Neural progenitor cell (in vitro differentiated cells): Measurements from ENCODE around the gene CCND3. TPM values are rescaled to one million over a fixed set of nuclear protein-coding genes. Genes with fewer than 3 reads are reported as not detected.

Experiments used
- DNase-seq: peaks from one replicate; pipeline ENCODE4 v3.0.0-alpha.2; 2016; ENCODE audit warnings: low spot score
- H2AFZ ChIP-seq: fragments of 200-600 bp; sonication (generic); replicated peaks from 2 replicates; pipeline ENCODE4 v1.6.1; 2016; ENCODE audit warnings: antibody characterized with exemption
- H3F3A ChIP-seq: fragments of 200-600 bp; sonication (generic); 2 replicates; pipeline ENCODE4 v1.6.1; 2016; ENCODE audit warnings: antibody characterized with exemption, low read depth
- H3K27ac ChIP-seq: fragments of 200-600 bp; sonication (generic); 2 replicates; pipeline ENCODE4 v1.5.1; 2016; ENCODE audit warnings: mild to moderate bottlenecking
- H3K27me3 ChIP-seq: fragments of 200-600 bp; sonication (generic); 2 replicates; pipeline ENCODE4 v1.6.1; 2016; ENCODE audit warnings: mild to moderate bottlenecking, moderate library complexity
- H3K36me3 ChIP-seq: fragments of 200-600 bp; sonication (generic); 2 replicates; pipeline ENCODE4 v1.5.1; 2016
- H3K4me1 ChIP-seq: fragments of 200-600 bp; sonication (generic); 2 replicates; pipeline ENCODE4 v1.6.1; 2016; ENCODE audit warnings: mixed run types
- H3K4me2 ChIP-seq: fragments of 200-600 bp; sonication (generic); 2 replicates; pipeline ENCODE4 v1.6.1; 2016
- H3K4me3 ChIP-seq: fragments of 200-600 bp; sonication (generic); 2 replicates; pipeline ENCODE4 v1.5.1; 2016
- H3K79me2 ChIP-seq: fragments of 200-600 bp; sonication (generic); 2 replicates; pipeline ENCODE4 v1.6.1; 2016; ENCODE audit warnings: low read depth
- H3K9ac ChIP-seq: fragments of 200-600 bp; sonication (generic); 2 replicates; pipeline ENCODE4 v1.6.1; 2016
- H3K9me3 ChIP-seq: fragments of 200-600 bp; sonication (generic); 2 replicates; pipeline ENCODE4 v1.5.1; 2016; ENCODE audit warnings: low read depth
- H4K20me1 ChIP-seq: fragments of 200-600 bp; sonication (generic); 2 replicates; pipeline ENCODE4 v1.6.1; 2016; ENCODE audit warnings: low read depth
- H3K27ac Mint-ChIP-seq: 3 replicates; pipeline ENCODE4 v1.8.0; 2021; ENCODE audit warnings: mixed read lengths
- H3K27me3 Mint-ChIP-seq: 2 replicates; pipeline ENCODE4 v1.8.0; 2022; ENCODE audit warnings: low read depth, mild to moderate bottlenecking, inconsistent platforms, moderate library complexity, mixed read lengths; ENCODE audit not compliant: insufficient read depth
- H3K36me3 Mint-ChIP-seq: 3 replicates; pipeline ENCODE4 v1.8.0; 2021; ENCODE audit warnings: mixed read lengths
- H3K4me1 Mint-ChIP-seq: 3 replicates; pipeline ENCODE4 v1.8.0; 2021; ENCODE audit warnings: mixed read lengths
- H3K4me3 Mint-ChIP-seq: 3 replicates; pipeline ENCODE4 v1.8.0; 2021; ENCODE audit warnings: mild to moderate bottlenecking, moderate library complexity, mixed read lengths
- H3K9me3 Mint-ChIP-seq: 3 replicates; pipeline ENCODE4 v1.8.0; 2020; ENCODE audit warnings: mixed read lengths
- CTCF ChIP-seq: fragments of 200-600 bp; sonication (generic); IDR thresholded peaks from 2 replicates; pipeline ENCODE4 v1.5.1; 2017; ENCODE audit warnings: antibody characterized with exemption, mild to moderate bottlenecking
- EZH2 ChIP-seq: fragments of 200-600 bp; sonication (generic); IDR thresholded peaks from 2 replicates; pipeline ENCODE4 v1.6.1; 2017; ENCODE audit warnings: antibody characterized with exemption, mild to moderate bottlenecking, moderate library complexity
- EZH2phosphoT487 ChIP-seq: fragments of 200-600 bp; sonication (generic); IDR thresholded peaks from 2 replicates; pipeline ENCODE4 v1.6.1; 2017; ENCODE audit warnings: antibody characterized with exemption
- total RNA-seq: library from RNA; depleted of rRNA; stranded (reverse); fragments of >200 nt; gene quantifications from 2 replicates; pipeline ENCODE4 v1.2.3, GENCODE V29; 2015; ENCODE audit warnings: low replicate concordance

The CCND3 gene
- total RNA-seq, 1 donor from 2014 or later, result 7.6 TPM

- Histone ChIP-seq H3F3A (peaks cover 20% of the 10 kb centered on the region), H3K79me2 (no peaks in the 10 kb centered on the region), H4K20me1 (peaks cover 10% of the 10 kb centered on the region), H3K27ac (no peak overlapping the region), H2AFZ (no peak overlapping the region), H3K27me3 (no peaks in the 10 kb centered on the region), H3K4me1 (peaks cover 27% of the 10 kb centered on the region), H3K4me2 (peak overlapping the region; percentile 29), H3K36me3 (no peaks in the 10 kb centered on the region), H3K9ac (no peak overlapping the region), H3K9me3 (no peaks in the 10 kb centered on the region), H3K4me3 (no peak overlapping the region)
- peaks cover 8% of the 10 kb centered on the region for H3K27me3 Mint-ChIP-seq
- H3K4me3 Mint-ChIP-seq, result no peak overlapping the region
- peaks cover 46% of the 10 kb centered on the region for H3K4me1 Mint-ChIP-seq
- TF ChIP-seq EZH2phosphoT487 (no peak), EZH2 (no peak), CTCF (no peak)
- no peaks in the 10 kb centered on the region for H3K9me3 Mint-ChIP-seq
- peak; percentile 22 for DNase-seq
- H3K27ac Mint-ChIP-seq, result no peak overlapping the region
- H3K36me3 Mint-ChIP-seq, result no peaks in the 10 kb centered on the region
Observed at GRCh38 chr6:41966961-41967311, 25.3 kb upstream of the CCND3 start.

GRCh38 chr6:41966214-41966920 lies 24.8 kb upstream of the CCND3 start:
- Mint-ChIP-seq H3K9me3 (no peaks in the 10 kb centered on the region), H3K4me3 (no peak overlapping the region), H3K4me1 (peaks cover 49% of the 10 kb centered on the region), H3K27me3 (peaks cover 8% of the 10 kb centered on the region), H3K27ac (peak overlapping the region; percentile 38), H3K36me3 (no peaks in the 10 kb centered on the region)
- no peak for TF ChIP-seq EZH2phosphoT487
- TF ChIP-seq EZH2, result no peak
- TF ChIP-seq CTCF, result no peak
- H3F3A ChIP-seq, result peaks cover 20% of the 10 kb centered on the region
- no peak overlapping the region for H3K9ac ChIP-seq
- no peaks in the 10 kb centered on the region for H3K9me3 ChIP-seq
- peak overlapping the region; percentile 59 for H3K4me2 ChIP-seq
- no peaks in the 10 kb centered on the region for H3K36me3 ChIP-seq
- DNase-seq, result no peak
- H3K4me3 ChIP-seq, result no peak overlapping the region
- H3K27me3 ChIP-seq, result no peaks in the 10 kb centered on the region
- no peak overlapping the region for H3K27ac ChIP-seq
- H3K79me2 ChIP-seq, result no peaks in the 10 kb centered on the region
- H2AFZ ChIP-seq, result no peak overlapping the region
- H4K20me1 ChIP-seq, result peaks cover 10% of the 10 kb centered on the region
- H3K4me1 ChIP-seq, result peaks cover 27% of the 10 kb centered on the region

GRCh38 chr6:41965429-41966213 lies 24.0 kb upstream of the CCND3 start:
- TF ChIP-seq EZH2phosphoT487 (no peak), CTCF (no peak), EZH2 (no peak)
- H3K9me3 ChIP-seq, result no peaks in the 10 kb centered on the region
- H3K27me3 ChIP-seq, result no peaks in the 10 kb centered on the region
- H3K9ac ChIP-seq, result no peak overlapping the region
- peak overlapping the region; percentile 60 for H3K4me3 Mint-ChIP-seq
- peak; percentile 90 for DNase-seq
- H3K4me3 ChIP-seq, result no peak overlapping the region
- H3K27ac Mint-ChIP-seq, result peak overlapping the region; percentile 97
- H3K4me1 Mint-ChIP-seq, result peaks cover 49% of the 10 kb centered on the region
- peak overlapping the region; percentile 68 for H3K27ac ChIP-seq
- peaks cover 5% of the 10 kb centered on the region for H3K27me3 Mint-ChIP-seq
- no peaks in the 10 kb centered on the region for H3K79me2 ChIP-seq
- H3K36me3 ChIP-seq, result no peaks in the 10 kb centered on the region
- H3K36me3 Mint-ChIP-seq, result no peaks in the 10 kb centered on the region
- H3K9me3 Mint-ChIP-seq, result no peaks in the 10 kb centered on the region
- H3F3A ChIP-seq, result peaks cover 20% of the 10 kb centered on the region
- H4K20me1 ChIP-seq, result peaks cover 10% of the 10 kb centered on the region
- no peak overlapping the region for H2AFZ ChIP-seq
- peak overlapping the region; percentile 59 for H3K4me2 ChIP-seq
- H3K4me1 ChIP-seq, result peaks cover 27% of the 10 kb centered on the region
